ENCODE data around the gene TEF.
A peak's percentile ranks its signal among the peaks of the same experiment; 100 is the strongest.
"Not testable (repeated sequence)": the region's sequence is repeated elsewhere in the genome, so short reads cannot be mapped to it uniquely, and the experiment has no call there.

TEF gene

GRCh38 chr22:41382610-41383009 lies 868 bp downstream of the TEF start:
- Histone ChIP-seq H3K4me1 (ENCODE audit: control insufficient read depth, insufficient read depth, low read length, unreplicated experiment) (peaks cover 7% of the 10 kb centered on the region), H3K4me3 (ENCODE audit: low read depth, low read length) (peak overlapping the region; percentile 89), H2AFZ (ENCODE audit: low read length, unreplicated experiment) (peak overlapping the region; percentile 38), H3K36me3 (ENCODE audit: insufficient read depth, low read length) (no peaks in the 10 kb centered on the region), H3K27me3 (ENCODE audit: insufficient read depth, low read length) (no peaks in the 10 kb centered on the region), H3K79me2 (ENCODE audit: control insufficient read depth, insufficient read depth, low read length, unreplicated experiment) (no peaks in the 10 kb centered on the region), H3K27ac (ENCODE audit: low read depth, low read length) (no peak overlapping the region)

- H3K79me2 ChIP-seq (ENCODE audit: control insufficient read depth, insufficient read depth, low read length, unreplicated experiment): no peaks in the 10 kb centered on the region
- no peaks in the 10 kb centered on the region for H3K27me3 ChIP-seq (ENCODE audit: insufficient read depth, low read length)
- peak overlapping the region; percentile 89; the same call in 1 of the 2 replicates for H3K4me3 ChIP-seq (ENCODE audit: low read depth, low read length)
- no peaks in the 10 kb centered on the region for H3K36me3 ChIP-seq (ENCODE audit: insufficient read depth, low read length)
- H2AFZ ChIP-seq (ENCODE audit: low read length, unreplicated experiment): no peak overlapping the region
- no peak overlapping the region for H3K27ac ChIP-seq (ENCODE audit: low read depth, low read length)
- H3K4me1 ChIP-seq (ENCODE audit: control insufficient read depth, insufficient read depth, low read length, unreplicated experiment): peaks cover 7% of the 10 kb centered on the region
Observed at GRCh38 chr22:41383085-41383484, 1.3 kb downstream of the TEF start.

- no peaks in the 10 kb centered on the region for H3K27me3 ChIP-seq (ENCODE audit: insufficient read depth, low read length)
- no peaks in the 10 kb centered on the region for H3K36me3 ChIP-seq (ENCODE audit: insufficient read depth, low read length)
- no peak overlapping the region for H3K4me3 ChIP-seq (ENCODE audit: low read depth, low read length)
- peaks cover 7% of the 10 kb centered on the region for H3K4me1 ChIP-seq (ENCODE audit: control insufficient read depth, insufficient read depth, low read length, unreplicated experiment)
- H3K79me2 ChIP-seq (ENCODE audit: control insufficient read depth, insufficient read depth, low read length, unreplicated experiment): no peaks in the 10 kb centered on the region
- H3K27ac ChIP-seq (ENCODE audit: low read depth, low read length): no peak overlapping the region
- no peak overlapping the region for H2AFZ ChIP-seq (ENCODE audit: low read length, unreplicated experiment)
Observed at GRCh38 chr22:41384128-41384527, 2.4 kb downstream of the TEF start.

- Histone ChIP-seq H3K4me1 (ENCODE audit: control insufficient read depth, insufficient read depth, low read length, unreplicated experiment) (no peaks in the 10 kb centered on the region), H3K79me2 (ENCODE audit: control insufficient read depth, insufficient read depth, low read length, unreplicated experiment) (no peaks in the 10 kb centered on the region), H3K27me3 (ENCODE audit: insufficient read depth, low read length) (no peaks in the 10 kb centered on the region), H3K4me3 (ENCODE audit: low read depth, low read length) (no peak overlapping the region), H3K27ac (ENCODE audit: low read depth, low read length) (no peak overlapping the region), H3K36me3 (ENCODE audit: insufficient read depth, low read length) (no peaks in the 10 kb centered on the region), H2AFZ (ENCODE audit: low read length, unreplicated experiment) (no peak overlapping the region)
Observed at GRCh38 chr22:41387341-41387740, 5.6 kb downstream of the TEF start.

GRCh38 chr22:41394012-41394356 lies 12.2 kb downstream of the TEF start:
- Histone ChIP-seq H3K79me2 (ENCODE audit: control insufficient read depth, insufficient read depth, low read length, unreplicated experiment) (no peaks in the 10 kb centered on the region), H2AFZ (ENCODE audit: low read length, unreplicated experiment) (peak overlapping the region; percentile 25), H3K27ac (ENCODE audit: low read depth, low read length) (no peak overlapping the region), H3K4me3 (ENCODE audit: low read depth, low read length) (no peak overlapping the region), H3K4me1 (ENCODE audit: control insufficient read depth, insufficient read depth, low read length, unreplicated experiment) (peaks cover 5% of the 10 kb centered on the region), H3K27me3 (ENCODE audit: insufficient read depth, low read length) (no peaks in the 10 kb centered on the region), H3K36me3 (ENCODE audit: insufficient read depth, low read length) (no peaks in the 10 kb centered on the region)

- H3K36me3 ChIP-seq (ENCODE audit: insufficient read depth, low read length): no peaks in the 10 kb centered on the region
- H3K79me2 ChIP-seq (ENCODE audit: control insufficient read depth, insufficient read depth, low read length, unreplicated experiment): no peaks in the 10 kb centered on the region
- H2AFZ ChIP-seq (ENCODE audit: low read length, unreplicated experiment): no peak overlapping the region
- no peak overlapping the region for H3K4me3 ChIP-seq (ENCODE audit: low read depth, low read length)
- H3K27ac ChIP-seq (ENCODE audit: low read depth, low read length): no peak overlapping the region
- no peaks in the 10 kb centered on the region for H3K27me3 ChIP-seq (ENCODE audit: insufficient read depth, low read length)
- peaks cover 5% of the 10 kb centered on the region for H3K4me1 ChIP-seq (ENCODE audit: control insufficient read depth, insufficient read depth, low read length, unreplicated experiment)
Observed at GRCh38 chr22:41395531-41396240, 13.9 kb downstream of the TEF start.

- H3K36me3 ChIP-seq (ENCODE audit: insufficient read depth, low read length): no peaks in the 10 kb centered on the region
- H3K79me2 ChIP-seq (ENCODE audit: control insufficient read depth, insufficient read depth, low read length, unreplicated experiment): no peaks in the 10 kb centered on the region
- H3K27me3 ChIP-seq (ENCODE audit: insufficient read depth, low read length): no peaks in the 10 kb centered on the region
- H3K27ac ChIP-seq (ENCODE audit: low read depth, low read length): no peak overlapping the region
- H2AFZ ChIP-seq (ENCODE audit: low read length, unreplicated experiment): no peak overlapping the region
- peaks cover 6% of the 10 kb centered on the region for H3K4me1 ChIP-seq (ENCODE audit: control insufficient read depth, insufficient read depth, low read length, unreplicated experiment)
- no peak overlapping the region for H3K4me3 ChIP-seq (ENCODE audit: low read depth, low read length)
Observed at GRCh38 chr22:41397143-41397811, 15.5 kb downstream of the TEF start.

- H3K36me3 ChIP-seq (ENCODE audit: insufficient read depth, low read length): no peaks in the 10 kb centered on the region
- H3K27me3 ChIP-seq (ENCODE audit: insufficient read depth, low read length): no peaks in the 10 kb centered on the region
- peaks cover 6% of the 10 kb centered on the region for H3K4me1 ChIP-seq (ENCODE audit: control insufficient read depth, insufficient read depth, low read length, unreplicated experiment)
- H3K4me3 ChIP-seq (ENCODE audit: low read depth, low read length): no peak overlapping the region
- H2AFZ ChIP-seq (ENCODE audit: low read length, unreplicated experiment): no peak overlapping the region
- H3K79me2 ChIP-seq (ENCODE audit: control insufficient read depth, insufficient read depth, low read length, unreplicated experiment): no peaks in the 10 kb centered on the region
- H3K27ac ChIP-seq (ENCODE audit: low read depth, low read length): no peak overlapping the region
Observed at GRCh38 chr22:41398921-41399320, 17.2 kb downstream of the TEF start.

GRCh38 chr22:41401781-41402648 lies 20.3 kb downstream of the TEF start:
- Histone ChIP-seq H3K36me3 (ENCODE audit: insufficient read depth, low read length) (no peaks in the 10 kb centered on the region), H3K27ac (ENCODE audit: low read depth, low read length) (no peak overlapping the region), H3K4me3 (ENCODE audit: low read depth, low read length) (no peak overlapping the region), H2AFZ (ENCODE audit: low read length, unreplicated experiment) (no peak overlapping the region), H3K27me3 (ENCODE audit: insufficient read depth, low read length) (no peaks in the 10 kb centered on the region), H3K4me1 (ENCODE audit: control insufficient read depth, insufficient read depth, low read length, unreplicated experiment) (peaks cover 8% of the 10 kb centered on the region), H3K79me2 (ENCODE audit: control insufficient read depth, insufficient read depth, low read length, unreplicated experiment) (no peaks in the 10 kb centered on the region)

- H3K27ac ChIP-seq (ENCODE audit: low read depth, low read length): not testable (repeated sequence)
Observed at GRCh38 chr22:41402851-41403250, 21.1 kb downstream of the TEF start.

More at GRCh38 chr22:41402851-41403250, 21.1 kb downstream of the TEF start:
- not testable (repeated sequence) for H3K4me1 ChIP-seq (ENCODE audit: control insufficient read depth, insufficient read depth, low read length, unreplicated experiment); H3K79me2 ChIP-seq (ENCODE audit: control insufficient read depth, insufficient read depth, low read length, unreplicated experiment); H2AFZ ChIP-seq (ENCODE audit: low read length, unreplicated experiment); H3K36me3 ChIP-seq (ENCODE audit: insufficient read depth, low read length); H3K27me3 ChIP-seq (ENCODE audit: insufficient read depth, low read length); H3K4me3 ChIP-seq (ENCODE audit: low read depth, low read length)
